Stimulated activated CD8-positive, alpha-beta memory T cell treated with anti-CD3 and anti-CD28 coated beads, Interleukin-7, amount 100 ng/mL, for 1 hour (primary cell): ENCODE data around the gene RPLP2.
A peak's percentile ranks its signal among the peaks of the same experiment; 100 is the strongest.

Experiments used
- DNase-seq, 2 donors: peaks; one replicate each; pipeline ENCODE4 v3.0.0-alpha.2; 2020; ENCODE audit warnings: low read depth in 2 of 2

The RPLP2 gene

DNA sequence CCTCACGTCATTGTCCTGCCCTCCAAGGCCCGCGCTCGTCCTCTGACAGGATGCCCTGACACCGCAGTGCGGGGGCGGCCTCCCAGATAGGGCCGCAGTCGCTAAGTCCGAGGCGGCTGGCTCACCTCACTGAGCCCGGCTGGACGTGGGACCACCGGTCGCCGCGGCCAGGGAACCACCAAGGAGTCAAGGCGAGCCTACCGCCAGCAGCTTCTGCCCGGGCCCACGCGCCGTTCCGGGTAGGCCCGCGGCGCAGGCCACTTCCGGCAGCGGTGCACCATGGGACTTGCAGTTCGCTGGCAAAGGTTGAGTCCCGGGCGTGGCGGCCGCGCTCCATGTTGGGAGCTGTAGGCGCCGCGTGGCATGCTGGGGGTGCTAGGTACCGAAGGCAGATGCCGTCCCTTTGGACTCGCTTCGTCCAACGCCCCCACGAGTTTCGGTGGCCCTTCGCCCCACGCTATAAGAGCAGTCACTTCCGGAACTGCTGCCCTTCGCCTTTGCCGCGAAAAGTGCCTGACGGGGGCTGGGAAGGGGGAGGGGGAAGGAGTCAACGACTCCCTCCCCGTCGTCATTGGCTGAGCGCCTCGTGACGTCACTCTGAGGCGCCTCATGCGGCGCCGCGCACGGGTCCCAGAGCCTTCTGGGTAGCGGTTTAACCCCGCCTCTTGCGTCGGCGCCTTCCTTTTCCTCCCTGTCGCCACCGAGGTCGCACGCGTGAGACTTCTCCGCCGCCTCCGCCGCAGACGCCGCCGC lies at the start of gene RPLP2:
TSS of gene RPLP2 (plus strand) at position 681 of the 753 bp plus-strand sequence. CDS start 268 bp downstream, outside the sequence.
- peak; percentile 95 to 97 for DNase-seq

DNA sequence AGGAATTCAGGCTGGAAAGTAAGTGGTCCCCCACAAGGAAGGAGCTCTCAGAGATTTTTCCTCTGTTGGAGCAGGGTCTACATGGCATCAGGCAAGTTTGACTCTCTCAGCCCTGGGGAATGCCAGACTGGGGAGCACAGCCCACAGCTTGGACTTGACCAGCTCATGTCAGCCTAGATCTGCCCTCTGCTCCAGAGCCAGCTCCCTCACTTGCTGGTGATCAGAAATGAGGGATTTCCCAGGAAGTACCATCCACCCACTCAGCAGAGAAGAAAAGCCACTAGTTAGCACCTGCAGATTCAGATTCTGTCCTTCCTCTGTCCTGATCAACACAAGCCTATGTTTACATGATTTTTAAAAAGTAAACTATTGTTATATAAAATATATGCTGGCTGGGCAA lies 49.5 kb upstream of the RPLP2 start:
- no peak for DNase-seq

DNA sequence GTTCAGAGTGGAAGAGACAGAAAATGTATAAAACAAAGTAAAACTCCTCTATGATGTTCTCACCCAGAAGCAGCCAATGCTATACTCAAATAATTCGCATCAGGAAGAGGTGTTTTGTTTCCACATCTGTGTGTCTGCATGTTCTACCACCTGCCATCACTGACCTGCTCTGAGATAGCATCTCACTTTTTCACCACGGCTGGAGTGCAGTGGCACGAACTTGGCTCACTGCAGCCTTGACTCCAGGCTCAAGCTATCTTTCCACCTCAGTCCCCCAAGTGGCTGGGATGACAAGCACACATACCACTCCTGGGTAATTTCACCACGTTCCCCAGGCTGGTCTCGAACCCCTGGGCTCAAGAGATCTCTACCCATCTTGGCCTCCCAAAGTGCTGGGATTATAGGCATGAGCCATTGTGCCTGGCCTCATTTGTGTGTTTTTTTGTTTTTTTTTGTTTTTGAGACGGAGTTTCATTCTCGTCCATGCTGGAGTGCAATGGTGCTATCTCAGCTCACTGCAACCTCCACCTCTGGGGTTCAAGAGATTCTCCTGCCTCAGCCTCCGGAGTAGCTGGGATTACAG lies 48.1 kb upstream of the RPLP2 start:
- no peak for DNase-seq

DNA sequence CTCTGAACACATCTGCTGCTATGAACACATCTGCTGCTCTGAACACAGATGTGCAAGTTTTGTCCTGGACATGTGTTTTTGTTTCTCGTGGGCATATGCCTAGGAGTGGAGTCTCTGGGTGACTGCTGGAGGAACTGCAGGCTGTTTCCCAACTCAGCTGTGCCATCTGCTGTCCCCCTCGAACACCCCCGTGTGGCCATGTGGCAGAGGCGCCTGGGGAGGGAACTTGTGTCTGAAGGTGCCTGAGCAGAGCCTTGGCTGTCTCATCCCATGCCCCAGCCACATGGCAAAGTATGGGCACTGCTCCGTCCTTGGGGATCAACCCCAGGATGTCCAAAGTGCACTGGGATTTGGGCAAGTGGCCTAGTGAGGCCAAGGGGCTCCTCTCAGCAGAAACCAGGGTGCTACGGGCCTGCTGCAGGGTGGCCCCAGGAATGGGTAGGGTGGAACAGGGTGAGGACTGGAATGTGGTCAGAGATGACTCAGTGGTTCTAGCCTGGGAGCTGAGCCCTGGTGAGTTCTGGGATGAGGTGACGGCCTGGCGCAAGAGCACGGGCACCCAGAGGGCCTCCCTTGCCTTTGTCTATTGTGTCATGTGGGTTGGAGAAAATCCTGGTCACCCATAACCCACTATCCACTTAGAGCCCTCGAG lies 47.2 kb upstream of the RPLP2 start:
- no peak for DNase-seq

DNA sequence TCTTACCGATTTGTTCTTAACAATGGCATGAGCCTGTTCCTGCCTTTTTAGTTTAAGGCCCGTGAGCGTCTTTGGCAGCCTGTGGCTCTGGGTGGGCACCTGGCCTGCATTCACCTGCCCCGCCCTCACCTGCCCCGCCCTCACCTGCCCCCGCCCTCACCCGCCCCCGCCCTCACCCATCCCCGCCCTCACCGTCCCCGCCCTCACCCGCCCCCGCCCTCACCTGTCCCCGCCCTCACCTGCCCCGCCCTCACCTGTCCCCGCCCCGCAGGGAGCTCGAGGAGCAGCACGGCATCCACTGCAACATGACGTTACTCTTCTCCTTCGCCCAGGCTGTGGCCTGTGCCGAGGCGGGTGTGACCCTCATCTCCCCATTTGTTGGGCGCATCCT lies 46.7 kb upstream of the RPLP2 start:
- DNase-seq: no peak

DNA sequence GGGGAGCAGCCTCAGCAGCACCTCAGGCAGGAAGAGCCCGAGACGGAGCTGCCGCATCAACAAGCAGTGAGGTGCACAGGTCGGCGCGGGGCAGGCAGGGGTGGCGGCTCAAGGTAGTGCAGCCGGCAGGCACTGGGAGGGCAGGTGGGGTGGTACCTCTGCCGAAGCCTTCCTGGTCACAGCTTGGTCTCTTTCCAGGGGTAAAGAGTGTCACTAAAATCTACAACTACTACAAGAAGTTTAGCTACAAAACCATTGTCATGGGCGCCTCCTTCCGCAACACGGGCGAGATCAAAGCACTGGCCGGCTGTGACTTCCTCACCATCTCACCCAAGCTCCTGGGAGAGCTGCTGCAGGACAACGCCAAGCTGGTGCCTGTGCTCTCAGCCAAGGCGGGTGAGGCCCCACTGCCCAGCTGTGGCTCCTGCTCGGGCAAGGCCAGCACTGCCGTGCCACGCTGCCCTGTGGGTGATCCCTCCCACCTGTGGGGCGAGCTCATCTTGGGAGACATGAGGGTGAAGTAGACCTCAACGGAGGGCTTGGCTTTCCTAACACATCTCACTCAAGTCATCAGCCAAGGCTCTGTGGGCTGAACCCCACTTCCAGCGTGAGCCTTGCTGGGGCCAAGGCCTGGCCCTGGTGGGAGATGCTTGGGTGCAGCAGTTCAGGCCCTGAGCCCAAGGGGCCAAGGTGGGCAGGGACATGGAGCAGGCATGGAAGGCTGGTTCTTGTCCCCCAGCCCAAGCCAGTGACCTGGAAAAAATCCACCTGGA lies 46.0 kb upstream of the RPLP2 start:
- no peak for DNase-seq

DNA sequence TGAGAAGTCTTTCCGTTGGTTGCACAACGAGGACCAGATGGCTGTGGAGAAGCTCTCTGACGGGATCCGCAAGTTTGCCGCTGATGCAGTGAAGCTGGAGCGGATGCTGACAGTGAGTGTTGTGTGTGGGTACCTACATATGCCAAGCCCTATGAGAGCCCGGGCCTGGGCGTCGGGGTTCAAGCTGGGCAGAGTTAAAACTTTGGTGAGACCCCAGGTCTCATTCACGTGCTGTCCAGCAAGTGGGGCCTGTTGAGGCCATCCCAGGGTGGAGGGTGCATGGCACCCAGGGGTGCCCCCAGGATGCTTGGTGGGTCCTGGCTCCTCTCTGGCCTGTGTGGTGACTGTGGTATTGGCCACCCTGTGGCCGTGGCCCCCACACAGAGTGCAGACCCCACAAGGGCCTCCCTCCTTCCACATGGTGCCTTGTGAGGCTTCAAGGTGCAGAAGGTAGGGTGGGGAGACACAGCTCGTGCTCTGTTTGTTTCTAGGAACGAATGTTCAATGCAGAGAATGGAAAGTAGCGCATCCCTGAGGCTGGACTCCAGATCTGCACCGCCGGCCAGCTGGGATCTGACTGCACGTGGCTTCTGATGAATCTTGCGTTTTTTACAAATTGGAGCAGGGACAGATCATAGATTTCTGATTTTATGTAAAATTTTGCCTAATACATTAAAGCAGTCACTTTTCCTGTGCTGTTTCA lies 45.3 kb upstream of the RPLP2 start:
- DNase-seq: no peak

DNA sequence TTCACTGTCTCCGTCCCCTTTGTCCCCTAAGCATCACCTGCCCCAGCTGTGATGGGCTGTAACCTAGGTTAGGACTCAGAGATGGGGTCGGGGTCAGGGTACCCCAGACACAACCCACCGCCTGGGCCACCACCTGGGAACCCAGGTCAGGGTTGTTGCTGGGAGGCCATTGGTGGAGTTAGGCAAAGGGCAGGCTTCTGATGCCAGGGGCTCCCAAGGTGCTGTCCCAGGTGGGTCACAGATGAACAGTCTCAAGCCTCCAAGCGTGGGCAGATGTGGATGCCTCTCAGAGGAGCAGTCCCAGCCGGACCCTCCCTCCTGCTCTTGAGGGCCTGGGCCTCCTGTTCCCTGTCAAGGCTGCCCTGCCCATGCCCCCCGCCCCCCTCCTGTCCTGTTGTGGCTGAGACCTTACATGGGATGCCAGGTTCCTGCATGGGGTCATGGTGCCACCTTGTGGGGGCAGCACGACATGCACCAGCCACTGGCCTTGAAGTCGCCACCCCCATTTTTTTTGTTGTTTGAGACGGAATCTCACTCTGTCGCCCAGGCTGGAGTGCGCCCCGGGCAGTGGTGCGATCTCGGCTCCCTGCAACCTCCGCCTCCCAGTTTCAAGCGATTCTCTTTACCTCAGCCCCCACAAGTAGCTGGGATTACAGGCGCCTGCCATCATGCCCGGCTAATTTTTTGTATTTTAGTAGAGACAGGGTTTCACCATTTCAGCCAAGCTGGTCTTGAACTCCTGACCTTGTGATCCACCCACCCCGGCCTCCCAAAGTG lies 44.6 kb upstream of the RPLP2 start:
- DNase-seq: peak; percentile 34 to 47

DNA sequence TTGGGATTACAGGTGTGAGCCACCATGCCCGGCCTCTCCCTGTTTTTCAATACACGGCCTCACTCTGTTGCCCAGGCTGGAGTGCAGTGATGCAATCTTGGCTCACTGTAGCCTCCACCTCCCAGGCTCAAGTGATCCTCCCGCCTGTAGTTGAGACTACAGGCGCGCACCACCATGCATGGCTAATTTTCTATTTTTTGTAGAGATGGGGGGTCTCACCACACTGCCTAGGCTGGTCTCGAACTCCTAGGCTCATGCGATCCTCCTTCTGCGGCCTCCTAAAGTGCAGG lies 44.0 kb upstream of the RPLP2 start:
- DNase-seq: no peak

DNA sequence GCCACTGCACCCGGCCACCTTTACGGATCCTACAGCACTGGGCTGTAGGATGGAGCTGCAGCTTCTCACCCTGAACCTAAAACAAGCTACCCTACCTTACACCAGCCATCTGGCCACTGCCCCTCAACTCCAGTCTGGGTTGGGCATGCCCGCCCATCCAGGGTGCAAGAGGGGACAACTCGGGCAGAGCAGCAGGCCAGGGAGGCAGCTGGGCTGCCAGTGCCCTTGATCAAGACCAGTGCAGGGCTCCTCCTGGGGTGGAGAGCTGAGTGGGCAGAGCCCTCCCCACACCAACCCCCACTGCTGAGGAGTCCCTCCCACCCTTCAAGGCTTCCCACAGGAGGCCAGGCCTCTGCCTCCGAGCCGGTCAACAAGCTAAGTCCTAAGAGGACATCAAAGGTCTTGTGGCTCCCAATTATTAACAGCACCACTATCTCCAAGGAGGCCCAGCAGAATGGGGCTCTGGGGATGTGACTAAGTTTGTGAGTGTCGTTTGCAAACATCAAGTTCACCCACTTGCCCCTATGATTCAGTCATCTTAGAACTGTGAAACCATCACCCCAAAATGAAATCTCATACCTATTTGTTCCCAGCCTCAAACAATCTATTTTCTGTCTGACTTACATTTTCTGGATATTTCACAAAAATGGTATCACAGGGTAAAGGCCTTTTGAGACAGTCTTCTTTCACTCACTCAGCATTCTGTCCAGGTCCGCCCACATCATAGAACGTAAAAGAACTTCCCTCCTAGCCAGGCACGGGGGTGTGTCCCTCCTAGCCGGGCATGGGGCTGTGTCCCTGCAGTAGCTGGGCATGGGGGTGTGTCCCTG lies 43.4 kb upstream of the RPLP2 start:
- DNase-seq: no peak

DNA sequence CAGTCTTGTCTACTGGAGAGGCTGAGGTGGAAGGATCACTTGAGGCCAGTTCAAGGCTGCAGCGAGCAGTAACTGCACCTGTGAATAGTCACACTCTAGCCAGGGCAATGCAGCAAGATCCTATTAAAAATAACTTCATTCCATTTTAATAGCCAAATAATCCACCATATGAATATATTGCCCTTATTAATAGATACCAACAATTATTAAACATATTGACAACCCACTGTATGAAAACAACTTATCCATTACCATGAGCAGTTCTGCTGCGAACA lies 42.9 kb upstream of the RPLP2 start:
- DNase-seq: no peak

DNA sequence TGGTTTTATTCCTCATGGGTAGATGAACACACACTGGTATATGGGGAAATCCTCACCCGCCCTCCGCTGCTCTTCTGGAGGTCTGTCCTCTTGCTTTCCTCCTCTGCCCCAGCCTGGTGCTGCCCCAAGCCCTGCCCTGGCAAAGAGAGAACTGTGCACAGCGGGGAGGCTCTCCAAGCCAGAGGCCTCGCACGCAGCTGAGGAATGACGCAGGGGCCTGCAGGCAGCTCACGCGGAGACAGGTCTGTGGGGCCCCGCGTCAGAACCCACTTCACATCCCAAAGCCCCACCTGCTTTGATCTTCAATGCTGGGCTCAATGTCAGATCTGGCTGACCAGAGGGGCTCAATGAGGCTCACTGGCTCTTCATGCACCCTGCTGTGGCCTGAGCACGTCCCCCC lies 42.5 kb upstream of the RPLP2 start:
- no peak for DNase-seq

DNA sequence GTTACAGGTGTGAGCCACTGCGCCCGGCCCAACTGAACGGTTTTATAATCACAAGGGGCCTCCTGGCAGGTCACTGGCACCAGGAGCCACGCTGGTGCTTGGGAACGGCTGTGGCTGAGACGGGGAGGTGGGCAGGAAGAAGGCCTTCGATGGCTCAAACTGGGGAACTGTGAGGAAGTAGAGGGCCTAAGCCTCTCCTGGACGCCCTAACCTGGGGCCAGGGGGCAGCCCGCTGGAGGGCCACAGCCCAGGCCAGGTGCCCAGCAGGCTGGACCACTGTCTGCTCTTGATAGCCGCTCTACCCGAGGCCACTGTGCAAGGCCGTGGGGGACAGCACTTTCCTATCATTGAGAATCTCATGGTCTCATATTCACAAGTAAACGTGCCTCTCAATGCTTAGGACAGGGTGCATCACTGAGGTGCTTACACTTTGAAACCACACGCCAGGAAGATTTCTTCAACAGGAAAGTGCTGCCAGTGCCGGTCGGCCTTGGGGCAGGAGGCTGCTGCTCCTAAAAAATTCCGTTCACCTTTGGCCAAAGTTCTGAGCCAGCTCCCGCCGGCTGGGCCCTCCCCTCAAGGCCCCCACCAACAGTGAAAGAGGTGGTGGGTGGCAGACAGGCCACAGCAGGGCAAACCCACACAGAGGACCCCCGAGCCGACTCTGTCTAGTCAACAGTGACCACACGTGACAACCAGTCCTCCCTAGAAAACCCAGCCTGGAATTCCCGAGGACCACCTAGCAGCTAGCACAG lies 39.7 kb upstream of the RPLP2 start:
- no peak for DNase-seq

DNA sequence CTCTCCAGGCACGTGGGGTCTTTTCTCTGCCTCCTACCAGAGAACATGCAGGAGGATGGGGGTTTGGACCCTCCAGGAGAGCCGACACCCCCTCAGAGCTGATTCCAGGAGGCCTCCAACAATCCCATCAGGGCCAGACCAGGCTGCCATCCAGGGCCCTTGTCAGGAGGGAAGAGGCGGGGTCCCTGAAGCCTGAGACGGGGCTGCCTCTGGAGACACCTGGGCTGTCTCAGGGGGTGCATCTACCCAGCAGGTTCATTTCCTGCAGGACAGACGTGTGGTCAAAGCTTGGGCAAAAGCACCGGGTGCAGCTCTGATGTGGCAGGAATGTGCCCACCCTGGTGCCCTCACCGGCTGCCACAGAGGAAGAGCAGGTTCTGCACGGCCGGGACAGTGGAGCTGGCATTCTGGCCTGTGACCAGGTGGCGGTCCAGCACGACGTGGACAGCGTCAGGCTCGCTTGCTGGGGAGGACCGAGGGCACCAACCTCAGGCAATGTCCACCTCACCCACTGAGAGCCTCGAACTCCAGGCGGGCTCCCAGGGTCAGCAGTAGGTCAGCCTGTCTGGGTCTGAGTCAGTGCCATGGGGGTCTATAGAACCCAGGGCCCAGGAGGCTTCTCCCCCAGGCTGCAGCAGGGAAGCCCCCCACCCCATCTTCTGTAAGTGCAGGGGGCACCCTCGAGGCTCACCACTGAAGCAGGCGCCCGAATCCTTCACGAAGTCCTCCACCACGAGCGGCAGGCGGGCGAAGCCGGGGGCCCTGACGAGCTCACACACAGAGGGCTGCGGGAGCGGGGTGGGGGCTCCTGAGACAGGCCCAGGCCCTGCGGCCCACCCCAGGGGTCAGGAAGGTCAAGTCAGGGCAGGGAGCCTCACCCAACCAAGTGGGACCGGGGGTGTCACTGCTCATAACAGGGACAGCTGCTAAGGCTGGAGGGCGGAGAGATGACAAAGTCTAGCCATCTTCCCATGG lies 38.8 kb upstream of the RPLP2 start:
- no peak for DNase-seq

DNA sequence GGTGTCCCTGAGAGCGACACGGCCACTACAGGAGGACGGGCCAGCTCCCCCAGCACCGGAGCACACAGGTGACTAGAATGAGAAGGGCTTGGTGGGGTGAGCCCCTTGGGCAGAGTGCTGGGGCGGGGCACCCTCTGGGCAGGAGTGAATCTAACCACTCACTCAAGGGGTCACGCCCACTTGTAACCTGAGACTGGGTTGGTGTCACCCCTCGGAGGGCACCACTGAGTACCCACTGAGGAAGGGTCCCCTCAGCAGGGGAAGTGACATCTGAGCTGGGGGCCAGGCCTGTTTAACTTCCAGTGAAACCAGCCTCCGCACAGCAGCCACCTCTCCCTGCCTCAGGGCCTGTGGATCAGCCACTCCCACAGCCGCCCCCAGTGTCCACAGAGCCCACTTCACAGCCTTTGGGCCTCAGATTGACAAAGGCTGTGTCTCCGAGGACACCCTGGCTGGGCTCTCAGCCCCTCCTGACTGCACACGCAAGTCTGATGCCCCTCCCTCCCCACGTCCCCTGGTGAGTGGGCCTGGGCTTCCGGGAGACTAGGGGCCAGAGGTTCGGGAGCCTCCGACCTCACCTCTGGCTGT lies 38.1 kb upstream of the RPLP2 start:
- no peak for DNase-seq

DNA sequence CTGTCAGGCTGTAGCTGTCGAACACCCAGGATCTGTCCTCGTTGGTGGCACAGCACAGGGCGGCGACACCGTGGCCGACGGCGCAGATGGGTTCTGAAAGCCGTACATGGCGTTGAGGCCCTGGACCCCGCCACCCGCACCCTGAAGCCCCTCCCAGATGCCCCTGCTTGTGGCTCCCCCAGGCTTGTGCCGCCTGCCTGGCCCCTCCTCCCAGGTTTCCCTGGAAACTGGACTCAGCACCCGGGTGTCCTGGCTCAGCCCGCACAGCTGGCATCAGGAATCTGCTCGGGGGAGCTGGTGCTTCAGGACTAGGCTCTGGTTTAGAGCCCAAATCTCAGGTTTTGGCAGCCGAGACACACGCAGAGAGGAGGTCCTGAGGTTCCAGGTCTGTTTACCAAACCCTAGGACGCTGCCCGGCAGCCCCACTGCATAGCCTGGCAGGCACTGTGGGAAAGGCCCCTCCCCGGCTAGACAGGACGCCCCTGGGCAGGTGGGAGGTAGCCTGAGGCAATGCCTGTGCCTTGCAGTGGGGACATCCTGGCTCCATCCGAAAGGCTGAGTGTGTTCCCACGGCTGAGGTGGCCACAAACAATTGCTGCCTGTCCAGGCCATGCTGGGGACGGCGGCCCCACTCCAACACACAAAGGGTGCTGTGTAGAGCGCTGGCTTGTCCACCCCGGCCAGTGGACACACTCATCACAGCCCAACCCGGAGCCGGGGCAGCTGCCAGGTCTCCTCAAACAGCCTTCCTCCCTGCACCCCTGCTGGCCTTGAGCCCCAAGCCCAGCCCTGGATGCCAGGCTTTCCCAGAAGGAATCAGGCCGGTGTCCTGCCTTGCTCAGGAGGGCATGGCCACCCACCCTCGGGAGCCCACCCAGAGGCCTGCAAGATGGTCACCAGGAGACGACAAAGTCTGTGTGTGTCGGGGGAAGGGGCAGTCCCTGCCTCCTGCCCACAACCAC lies 37.1 kb upstream of the RPLP2 start:
- no peak for DNase-seq

DNA sequence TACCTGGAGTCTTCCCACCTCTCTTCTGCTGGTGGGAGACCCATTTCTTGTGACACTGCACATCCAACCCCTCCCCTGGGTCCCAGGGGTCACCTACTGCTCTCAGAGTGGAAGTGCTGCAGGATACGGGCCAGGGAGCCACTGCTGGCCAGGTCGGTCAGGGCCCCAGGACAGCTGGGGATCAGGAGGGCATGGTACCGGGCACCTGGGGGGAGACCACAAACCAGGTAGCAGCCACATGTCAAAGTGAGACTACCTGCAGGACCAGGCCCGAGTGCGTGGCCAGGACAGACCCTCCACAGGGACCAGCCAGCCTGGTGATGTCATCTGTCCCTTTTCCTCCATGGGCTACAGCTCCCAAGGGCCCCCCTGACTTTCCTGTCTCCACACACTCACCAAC lies 36.3 kb upstream of the RPLP2 start:
- DNase-seq: no peak
